GM23338 (cell line): ENCODE results near the gene SLAMF6. TPM values are rescaled to one million over a fixed set of nuclear protein-coding genes. Genes with fewer than 3 reads are reported as not detected.

Experiments
- ATAC-seq: fragments of 200-7000 bp; cut with Tn5 transposase; 3 replicates; pipeline ENCODE4 v1.9.1; 2020
- DNase-seq: peaks from one replicate; pipeline ENCODE4 v3.0.0-alpha.2; 2015; ENCODE audit warnings: low spot score
- H2AFZ ChIP-seq: fragments of 200-600 bp; sonication (generic); 2 replicates; pipeline ENCODE4 v1.8.0; 2016; ENCODE audit warnings: antibody characterized with exemption, mild to moderate bottlenecking, moderate library complexity
- H3F3A ChIP-seq: fragments of 200-600 bp; sonication (generic); replicated peaks from 2 replicates; pipeline ENCODE4 v1.8.0; 2017; ENCODE audit warnings: antibody characterized with exemption, mixed run types, low read depth
- H3K27ac ChIP-seq: fragments of 200-600 bp; sonication (generic); 2 replicates; pipeline ENCODE4 v1.6.1; 2016; ENCODE audit warnings: low read depth
- H3K27me3 ChIP-seq: fragments of 200-600 bp; sonication (generic); 2 replicates; pipeline ENCODE4 v1.8.0; 2016; ENCODE audit warnings: mild to moderate bottlenecking, mixed run types, moderate library complexity; ENCODE audit not compliant: insufficient read depth
- H3K36me3 ChIP-seq: fragments of 200-600 bp; sonication (generic); 2 replicates; pipeline ENCODE4 v1.8.0; 2016; ENCODE audit warnings: mild to moderate bottlenecking; ENCODE audit not compliant: insufficient read depth
- H3K4me1 ChIP-seq: fragments of 200-600 bp; sonication (generic); 2 replicates; pipeline ENCODE4 v1.8.0; 2016; ENCODE audit warnings: mild to moderate bottlenecking, moderate library complexity; ENCODE audit not compliant: insufficient read depth
- H3K4me2 ChIP-seq: fragments of 200-600 bp; sonication (generic); 2 replicates; pipeline ENCODE4 v1.7.1; 2017; ENCODE audit warnings: mixed run types
- H3K4me3 ChIP-seq: fragments of 200-600 bp; sonication (generic); 2 replicates; pipeline ENCODE4 v1.6.1; 2016; ENCODE audit warnings: mixed run types
- H3K79me2 ChIP-seq: fragments of 200-600 bp; sonication (generic); replicated peaks from 2 replicates; pipeline ENCODE4 v1.8.0; 2017; ENCODE audit warnings: mild to moderate bottlenecking; ENCODE audit not compliant: insufficient read depth
- H3K9me2 ChIP-seq: fragments of 200-600 bp; sonication (generic); 2 replicates; pipeline ENCODE4 v1.8.0; 2017; ENCODE audit not compliant: insufficient read depth
- H4K20me1 ChIP-seq: fragments of 200-600 bp; sonication (generic); replicated peaks from 2 replicates; pipeline ENCODE4 v1.8.0; 2017; ENCODE audit warnings: mild to moderate bottlenecking; ENCODE audit not compliant: insufficient read depth
- H3K27ac Mint-ChIP-seq: 2 replicates; pipeline ENCODE4 v1.8.0; 2020; ENCODE audit warnings: inconsistent platforms, mild to moderate bottlenecking, moderate library complexity, mixed read lengths
- H3K27me3 Mint-ChIP-seq: 3 replicates; pipeline ENCODE4 v1.8.0; 2022; ENCODE audit warnings: low read depth, mild to moderate bottlenecking, moderate library complexity, mixed read lengths, inconsistent platforms; ENCODE audit not compliant: insufficient read depth, poor library complexity
- H3K36me3 Mint-ChIP-seq: 3 replicates; pipeline ENCODE4 v1.8.0; 2021; ENCODE audit warnings: low read depth, mild to moderate bottlenecking, inconsistent platforms, moderate library complexity, mixed read lengths
- H3K4me1 Mint-ChIP-seq: 3 replicates; pipeline ENCODE4 v1.8.0; 2020; ENCODE audit warnings: mild to moderate bottlenecking, inconsistent platforms, mixed read lengths
- H3K4me3 Mint-ChIP-seq: 3 replicates; pipeline ENCODE4 v1.8.0; 2021; ENCODE audit warnings: moderate library complexity, mild to moderate bottlenecking, inconsistent platforms, mixed read lengths
- H3K9me3 Mint-ChIP-seq: 3 replicates; pipeline ENCODE4 v1.8.0; 2020; ENCODE audit warnings: moderate library complexity, mild to moderate bottlenecking, inconsistent platforms, mixed read lengths
- CREB1 ChIP-seq: fragments of 250-450 bp; sonication (Bioruptor Pico); IDR thresholded peaks from 2 replicates; pipeline ENCODE4 v1.5.0; 2020; ENCODE audit warnings: low read depth, mild to moderate bottlenecking, moderate library complexity
- EZH2phosphoT487 ChIP-seq: fragments of 200-600 bp; sonication (generic); IDR thresholded peaks from one replicate; pipeline ENCODE4 v1.8.1; 2018; ENCODE audit warnings: antibody characterized with exemption; ENCODE audit not compliant: unreplicated experiment
- NANOG ChIP-seq: IDR thresholded peaks from 2 replicates; pipeline ENCODE4 v1.6.1; 2016; ENCODE audit warnings: antibody characterized with exemption, borderline replicate concordance
- STAT1 ChIP-seq: IDR thresholded peaks from one replicate; pipeline ENCODE4 v1.6.1; 2016; ENCODE audit warnings: antibody characterized with exemption; ENCODE audit not compliant: unreplicated experiment
- ZNF114 ChIP-seq: fragments of 250-450 bp; sonication (Bioruptor Pico); IDR thresholded peaks from 2 replicates; pipeline ENCODE4 v1.5.0; 2020; ENCODE audit warnings: mild to moderate bottlenecking, moderate library complexity
- ZNF331 ChIP-seq: fragments of 250-450 bp; sonication (Bioruptor Pico); IDR thresholded peaks from 2 replicates; pipeline ENCODE4 v1.5.0; 2020; ENCODE audit warnings: low read depth, mild to moderate bottlenecking, moderate library complexity
- polyA plus RNA-seq: library from polyadenylated mRNA; unstranded; fragments of >200 nt; fragmentation: Nextera tagmentation; extraction: Ambion mirVana; gene quantifications from 2 replicates; pipeline ENCODE4 v1.2.1, GENCODE V29; 2016
- total RNA-seq: library from RNA; depleted of rRNA; stranded (reverse); fragments of >200 nt; shearing (Covaris generic); gene quantifications from 2 replicates; pipeline ENCODE4 v1.2.3, GENCODE V29; 2014
- TF ChIP-seq, protein P1 (sequence below), 2 experiments: fragments of 200-600 bp in 1 of 2; sonication (generic) in 1 of 2; conservative IDR thresholded peaks; 2 replicates each; pipeline versions ENCODE4 v1.5.1 to v1.6.1; 2016 to 2017; ENCODE audit warnings: antibody characterized with exemption in 2 of 2, low read depth in 2 of 2, mild to moderate bottlenecking in 2 of 2, moderate library complexity in 1 of 2
- TF ChIP-seq, protein P2 (sequence below): IDR thresholded peaks from 2 replicates; pipeline ENCODE4 v1.6.1; 2016; ENCODE audit warnings: antibody characterized with exemption
- TF ChIP-seq, protein P3 (sequence below): IDR thresholded peaks from one replicate; pipeline ENCODE4 v1.6.1; 2018; ENCODE audit warnings: antibody characterized with exemption; ENCODE audit not compliant: unreplicated experiment

Gene SLAMF6
- total and polyA plus RNA-seq, 2 experiments from 2014 or later: not detected

DNA sequence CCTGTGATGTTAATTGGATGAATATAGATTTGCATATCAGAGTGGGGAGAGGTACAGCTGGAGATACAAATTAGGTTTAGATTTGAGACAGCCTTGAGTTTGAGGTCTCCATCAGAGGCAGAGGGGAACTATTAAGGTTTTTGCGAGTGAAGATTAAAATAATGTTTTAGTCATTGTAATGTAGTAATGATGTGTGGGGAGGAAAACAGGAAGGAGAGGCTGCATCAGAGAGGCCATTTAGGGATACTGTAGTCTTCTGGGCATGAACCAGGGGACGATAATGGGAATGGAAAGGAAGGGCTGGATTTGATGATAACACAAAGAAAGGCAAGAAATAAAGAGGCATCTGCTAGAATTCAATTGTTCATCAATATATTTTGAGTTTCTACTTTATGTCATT is 46.8 kb upstream of the SLAMF6 start (continued):
- no peak for TF ChIP-seq NANOG
- TF ChIP-seq, protein P1, sequence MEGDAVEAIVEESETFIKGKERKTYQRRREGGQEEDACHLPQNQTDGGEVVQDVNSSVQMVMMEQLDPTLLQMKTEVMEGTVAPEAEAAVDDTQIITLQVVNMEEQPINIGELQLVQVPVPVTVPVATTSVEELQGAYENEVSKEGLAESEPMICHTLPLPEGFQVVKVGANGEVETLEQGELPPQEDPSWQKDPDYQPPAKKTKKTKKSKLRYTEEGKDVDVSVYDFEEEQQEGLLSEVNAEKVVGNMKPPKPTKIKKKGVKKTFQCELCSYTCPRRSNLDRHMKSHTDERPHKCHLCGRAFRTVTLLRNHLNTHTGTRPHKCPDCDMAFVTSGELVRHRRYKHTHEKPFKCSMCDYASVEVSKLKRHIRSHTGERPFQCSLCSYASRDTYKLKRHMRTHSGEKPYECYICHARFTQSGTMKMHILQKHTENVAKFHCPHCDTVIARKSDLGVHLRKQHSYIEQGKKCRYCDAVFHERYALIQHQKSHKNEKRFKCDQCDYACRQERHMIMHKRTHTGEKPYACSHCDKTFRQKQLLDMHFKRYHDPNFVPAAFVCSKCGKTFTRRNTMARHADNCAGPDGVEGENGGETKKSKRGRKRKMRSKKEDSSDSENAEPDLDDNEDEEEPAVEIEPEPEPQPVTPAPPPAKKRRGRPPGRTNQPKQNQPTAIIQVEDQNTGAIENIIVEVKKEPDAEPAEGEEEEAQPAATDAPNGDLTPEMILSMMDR (conservative IDR thresholded peaks at IDR 0.05; ENCODE audit: low read depth in 2 of 2): no peak
- TF ChIP-seq CREB1: no peak
- TF ChIP-seq ZNF331 (CRISPR knock-in tag): no peak

DNA sequence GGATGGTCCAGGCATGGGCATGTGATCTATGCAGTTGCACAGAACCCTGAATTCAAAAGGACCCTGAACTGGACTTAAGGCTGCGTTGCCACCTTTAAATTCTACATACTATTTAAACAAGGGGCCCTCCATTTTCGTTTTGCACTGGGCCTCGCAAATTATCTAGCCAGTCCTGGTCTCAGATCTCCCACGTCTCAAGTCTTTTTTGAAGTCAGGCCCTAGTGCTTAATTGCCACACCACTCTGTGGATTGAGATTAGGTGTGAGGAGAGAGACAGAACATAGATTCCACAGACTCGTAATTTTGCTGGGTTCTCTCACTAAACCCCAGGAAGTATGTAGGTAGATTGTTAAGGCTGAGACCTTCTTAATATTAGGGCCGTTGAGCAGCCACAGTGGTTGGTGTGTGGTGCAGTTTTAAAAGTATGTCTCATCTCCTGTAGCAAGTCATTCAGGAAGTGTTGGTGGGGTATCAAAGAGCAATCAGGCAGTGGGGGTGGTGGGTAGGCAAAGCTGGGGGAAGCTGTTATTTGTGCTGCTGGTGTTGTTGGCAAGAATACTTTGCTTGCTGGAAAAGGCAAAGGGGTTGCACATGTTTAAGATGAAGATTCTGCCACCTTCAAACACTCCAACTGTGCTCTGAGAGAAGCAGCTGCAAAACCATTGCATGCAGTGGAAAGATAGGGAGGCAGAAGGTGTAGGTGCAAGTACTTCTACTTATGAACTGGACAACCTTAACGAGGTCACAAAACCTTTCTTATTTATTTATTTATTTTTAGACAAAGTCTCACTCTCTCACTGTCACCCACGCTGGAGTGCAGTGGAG is 45.0 kb upstream of the SLAMF6 start:
- Histone ChIP-seq H3F3A (no peaks in the 10 kb centered on the region), H3K79me2 (no peaks in the 10 kb centered on the region), H3K36me3 (peaks cover 3% of the 10 kb centered on the region; the same call in 1 of the 2 replicates), H3K4me2 (no peak overlapping the region), H3K27ac (no peak overlapping the region), H4K20me1 (no peaks in the 10 kb centered on the region), H3K27me3 (no peaks in the 10 kb centered on the region), H3K9me2 (no peaks in the 10 kb centered on the region), H2AFZ (no peak overlapping the region), H3K4me3 (no peak overlapping the region), H3K4me1 (no peaks in the 10 kb centered on the region)
- Mint-ChIP-seq H3K27ac (no peak overlapping the region), H3K4me3 (no peak overlapping the region), H3K36me3 (no peaks in the 10 kb centered on the region), H3K4me1 (no peaks in the 10 kb centered on the region), H3K9me3 (peaks cover 5% of the 10 kb centered on the region; the same call in 1 of the 3 replicates), H3K27me3 (peaks cover 3% of the 10 kb centered on the region)
- no peak for ATAC-seq
- no peak for DNase-seq
- TF ChIP-seq, protein P1 (conservative IDR thresholded peaks at IDR 0.05; ENCODE audit: low read depth in 2 of 2): no peak
- no peak for TF ChIP-seq EZH2phosphoT487
- TF ChIP-seq CREB1: no peak

DNA sequence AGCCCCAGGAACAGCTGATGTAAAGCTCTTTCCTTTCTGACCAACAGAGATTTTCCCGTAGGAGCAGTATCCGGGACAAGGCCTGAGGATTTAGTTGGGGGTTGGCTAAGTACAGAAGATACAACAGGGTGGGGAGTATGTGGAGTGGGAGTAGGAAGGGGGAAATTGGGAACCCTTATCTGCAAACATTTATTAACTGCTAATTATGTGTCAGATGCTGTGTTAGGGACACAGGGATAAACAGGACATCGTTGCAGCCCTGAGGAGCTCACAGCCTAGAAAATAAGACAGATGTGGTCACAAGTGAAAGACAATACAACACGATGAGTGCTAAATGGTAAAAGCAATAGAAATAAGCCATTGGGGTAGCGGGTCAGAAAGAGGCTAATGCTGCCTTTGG is 44.3 kb upstream of the SLAMF6 start:
- Mint-ChIP-seq H3K27me3 (peaks cover 3% of the 10 kb centered on the region), H3K4me3 (no peak overlapping the region), H3K4me1 (no peaks in the 10 kb centered on the region), H3K27ac (no peak overlapping the region), H3K9me3 (peaks cover 12% of the 10 kb centered on the region), H3K36me3 (no peaks in the 10 kb centered on the region)
- no peak overlapping the region for H2AFZ ChIP-seq
- no peak for ATAC-seq
- no peaks in the 10 kb centered on the region for H3K9me2 ChIP-seq
- no peak for DNase-seq
- H3K79me2 ChIP-seq: no peaks in the 10 kb centered on the region
- no peak overlapping the region for H3K4me3 ChIP-seq
- no peak overlapping the region for H3K4me2 ChIP-seq
- no peaks in the 10 kb centered on the region for H4K20me1 ChIP-seq
- peaks cover 3% of the 10 kb centered on the region; the same call in 1 of the 2 replicates for H3K36me3 ChIP-seq
- no peaks in the 10 kb centered on the region for H3K27me3 ChIP-seq
- no peaks in the 10 kb centered on the region for H3K4me1 ChIP-seq
- H3K27ac ChIP-seq: no peak overlapping the region
- TF ChIP-seq ZNF114 (CRISPR knock-in tag) (no peak), NANOG (no peak), STAT1 (no peak), ZNF331 (CRISPR knock-in tag) (no peak), EZH2phosphoT487 (no peak), CREB1 (no peak)
- TF ChIP-seq, protein P2, sequence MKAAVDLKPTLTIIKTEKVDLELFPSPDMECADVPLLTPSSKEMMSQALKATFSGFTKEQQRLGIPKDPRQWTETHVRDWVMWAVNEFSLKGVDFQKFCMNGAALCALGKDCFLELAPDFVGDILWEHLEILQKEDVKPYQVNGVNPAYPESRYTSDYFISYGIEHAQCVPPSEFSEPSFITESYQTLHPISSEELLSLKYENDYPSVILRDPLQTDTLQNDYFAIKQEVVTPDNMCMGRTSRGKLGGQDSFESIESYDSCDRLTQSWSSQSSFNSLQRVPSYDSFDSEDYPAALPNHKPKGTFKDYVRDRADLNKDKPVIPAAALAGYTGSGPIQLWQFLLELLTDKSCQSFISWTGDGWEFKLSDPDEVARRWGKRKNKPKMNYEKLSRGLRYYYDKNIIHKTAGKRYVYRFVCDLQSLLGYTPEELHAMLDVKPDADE: no peak
- TF ChIP-seq, protein P3, sequence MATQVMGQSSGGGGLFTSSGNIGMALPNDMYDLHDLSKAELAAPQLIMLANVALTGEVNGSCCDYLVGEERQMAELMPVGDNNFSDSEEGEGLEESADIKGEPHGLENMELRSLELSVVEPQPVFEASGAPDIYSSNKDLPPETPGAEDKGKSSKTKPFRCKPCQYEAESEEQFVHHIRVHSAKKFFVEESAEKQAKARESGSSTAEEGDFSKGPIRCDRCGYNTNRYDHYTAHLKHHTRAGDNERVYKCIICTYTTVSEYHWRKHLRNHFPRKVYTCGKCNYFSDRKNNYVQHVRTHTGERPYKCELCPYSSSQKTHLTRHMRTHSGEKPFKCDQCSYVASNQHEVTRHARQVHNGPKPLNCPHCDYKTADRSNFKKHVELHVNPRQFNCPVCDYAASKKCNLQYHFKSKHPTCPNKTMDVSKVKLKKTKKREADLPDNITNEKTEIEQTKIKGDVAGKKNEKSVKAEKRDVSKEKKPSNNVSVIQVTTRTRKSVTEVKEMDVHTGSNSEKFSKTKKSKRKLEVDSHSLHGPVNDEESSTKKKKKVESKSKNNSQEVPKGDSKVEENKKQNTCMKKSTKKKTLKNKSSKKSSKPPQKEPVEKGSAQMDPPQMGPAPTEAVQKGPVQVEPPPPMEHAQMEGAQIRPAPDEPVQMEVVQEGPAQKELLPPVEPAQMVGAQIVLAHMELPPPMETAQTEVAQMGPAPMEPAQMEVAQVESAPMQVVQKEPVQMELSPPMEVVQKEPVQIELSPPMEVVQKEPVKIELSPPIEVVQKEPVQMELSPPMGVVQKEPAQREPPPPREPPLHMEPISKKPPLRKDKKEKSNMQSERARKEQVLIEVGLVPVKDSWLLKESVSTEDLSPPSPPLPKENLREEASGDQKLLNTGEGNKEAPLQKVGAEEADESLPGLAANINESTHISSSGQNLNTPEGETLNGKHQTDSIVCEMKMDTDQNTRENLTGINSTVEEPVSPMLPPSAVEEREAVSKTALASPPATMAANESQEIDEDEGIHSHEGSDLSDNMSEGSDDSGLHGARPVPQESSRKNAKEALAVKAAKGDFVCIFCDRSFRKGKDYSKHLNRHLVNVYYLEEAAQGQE: no peak
- TF ChIP-seq, protein P1 (conservative IDR thresholded peaks at IDR 0.05; ENCODE audit: low read depth in 2 of 2): no peak
- no peaks in the 10 kb centered on the region for H3F3A ChIP-seq
